Uterus (tissue), 4 donors: Measurements from ENCODE around the gene MAP3K4. TPM values are rescaled to one million over a fixed set of nuclear protein-coding genes. Genes with fewer than 3 reads are reported as not detected.
"Not testable (repeated sequence)": the region's sequence is repeated elsewhere in the genome, so short reads cannot be mapped to it uniquely, and the experiment has no call there.

Source experiments
- DNase-seq, 2 donors: peaks; one replicate each; pipeline ENCODE4 v3.0.0-alpha.2; 2019 to 2020
- H3K27ac ChIP-seq, 2 donors: fragments of 200-600 bp; sonication (generic); 1 replicate in 1 of 2; 2 replicates in 1 of 2; pipeline ENCODE4 v1.5.1; 2016 to 2018
- H3K27me3 ChIP-seq, 2 donors: fragments of 200-600 bp; sonication (generic); one replicate each; pipeline ENCODE4 v1.5.1; 2018 to 2019; ENCODE audit warnings: control low read depth in 1 of 2
- H3K36me3 ChIP-seq, 2 donors: fragments of 200-600 bp; sonication (generic); one replicate each; pipeline ENCODE4 v1.5.1; 2019; ENCODE audit warnings: control low read depth in 1 of 2
- H3K4me1 ChIP-seq, 2 donors: fragments of 200-600 bp; sonication (generic); one replicate each; pipeline ENCODE4 v1.5.1; 2018 to 2019; ENCODE audit warnings: control low read depth in 1 of 2
- H3K4me3 ChIP-seq, 2 donors: fragments of 200-600 bp; sonication (generic); 1 replicate in 1 of 2; 2 replicates in 1 of 2; pipeline ENCODE4 v1.5.1; 2018 to 2019; ENCODE audit warnings: mild to moderate bottlenecking in 1 of 2
- H3K9me3 ChIP-seq, 2 donors: fragments of 200-600 bp; sonication (generic); one replicate each; pipeline ENCODE4 v1.5.1; 2019; ENCODE audit warnings: control low read depth in 1 of 2
- POLR2A ChIP-seq, 2 donors: fragments of 450-650 bp; IDR thresholded peaks; one replicate each; pipeline ENCODE4 v1.6.1; 2016; ENCODE audit warnings: antibody characterized with exemption in 2 of 2, mild to moderate bottlenecking in 1 of 2, moderate library complexity in 1 of 2
- intact Hi-C: fragments of 100-400 bp; cut with DNase I; formaldehyde crosslinking; loops from one replicate; pipeline ENCODE4 v1.15.1; 2023; ENCODE audit warnings: low total_unique reads
- total RNA-seq, 4 donors: library from RNA; depleted of rRNA in 3 of 4; stranded (reverse); fragments of >200 nt in 3 of 4; gene quantifications; one replicate each; pipeline versions ENCODE4 v1.1.0 to v1.2.4, GENCODE V29; 2014 to 2023
- TF ChIP-seq, protein P1 (sequence below), 4 experiments: fragments of 200-600 bp in 2 of 4; fragments of 450-650 bp in 2 of 4; sonication (generic) in 2 of 4; IDR thresholded peaks; one replicate each; pipeline ENCODE4 v1.5.1; 2016 to 2019; ENCODE audit warnings: antibody characterized with exemption in 4 of 4, mild to moderate bottlenecking in 2 of 4, moderate library complexity in 1 of 4
- donor health status: DM: yes; HTN: yes; CAD: no.

Gene MAP3K4
- total RNA-seq, 4 donors from 2014 or later: 24.1 to 82.9 (median 46.6) TPM

DNA sequence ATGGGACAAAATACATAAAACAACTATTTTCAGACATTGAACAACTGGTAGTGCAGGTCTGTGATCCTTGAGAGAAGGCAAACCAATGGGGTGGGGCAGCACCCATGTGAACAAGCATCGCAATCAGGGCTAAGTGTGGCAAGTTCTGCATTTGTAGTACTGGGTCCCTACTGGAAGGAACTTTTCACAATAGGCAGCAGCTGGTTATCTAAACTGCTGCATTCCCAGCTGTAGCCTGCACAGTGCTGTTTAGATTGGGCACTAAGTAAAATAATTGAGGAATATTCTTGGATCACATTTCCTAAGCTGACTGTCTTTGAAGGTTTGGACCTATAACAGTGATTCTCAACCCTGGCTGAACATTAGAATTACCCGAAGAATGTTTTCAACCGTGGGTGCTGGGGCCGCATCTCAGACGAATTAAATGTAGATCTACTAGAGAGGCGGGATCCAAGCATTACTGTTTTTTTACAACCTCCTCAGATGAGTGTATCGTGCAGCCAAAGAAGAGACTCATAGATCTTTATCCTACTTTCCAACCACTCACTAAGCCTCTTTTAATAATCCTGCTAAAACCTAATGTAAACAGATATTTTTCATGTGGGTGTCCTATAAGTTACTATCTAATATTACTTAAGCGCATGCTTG, 12.4 kb upstream of the MAP3K4 start:
- Histone ChIP-seq H3K27me3 (no peaks in the 10 kb centered on the region), H3K36me3 (no peaks in the 10 kb centered on the region), H3K9me3 (no peaks in the 10 kb centered on the region), H3K4me3 (no peak overlapping the region), H3K27ac (peak overlapping the region; percentile 56 to 81), H3K4me1 (peaks cover 7 to 8% of the 10 kb centered on the region in 2 donors)
- TF ChIP-seq, protein P1, sequence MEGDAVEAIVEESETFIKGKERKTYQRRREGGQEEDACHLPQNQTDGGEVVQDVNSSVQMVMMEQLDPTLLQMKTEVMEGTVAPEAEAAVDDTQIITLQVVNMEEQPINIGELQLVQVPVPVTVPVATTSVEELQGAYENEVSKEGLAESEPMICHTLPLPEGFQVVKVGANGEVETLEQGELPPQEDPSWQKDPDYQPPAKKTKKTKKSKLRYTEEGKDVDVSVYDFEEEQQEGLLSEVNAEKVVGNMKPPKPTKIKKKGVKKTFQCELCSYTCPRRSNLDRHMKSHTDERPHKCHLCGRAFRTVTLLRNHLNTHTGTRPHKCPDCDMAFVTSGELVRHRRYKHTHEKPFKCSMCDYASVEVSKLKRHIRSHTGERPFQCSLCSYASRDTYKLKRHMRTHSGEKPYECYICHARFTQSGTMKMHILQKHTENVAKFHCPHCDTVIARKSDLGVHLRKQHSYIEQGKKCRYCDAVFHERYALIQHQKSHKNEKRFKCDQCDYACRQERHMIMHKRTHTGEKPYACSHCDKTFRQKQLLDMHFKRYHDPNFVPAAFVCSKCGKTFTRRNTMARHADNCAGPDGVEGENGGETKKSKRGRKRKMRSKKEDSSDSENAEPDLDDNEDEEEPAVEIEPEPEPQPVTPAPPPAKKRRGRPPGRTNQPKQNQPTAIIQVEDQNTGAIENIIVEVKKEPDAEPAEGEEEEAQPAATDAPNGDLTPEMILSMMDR (IDR thresholded peaks at IDR 0.05): peak in 2 of 4 experiments; percentile 4 to 7
- no peak for TF ChIP-seq POLR2A (IDR thresholded peaks at IDR 0.05)
- intact Hi-C loops: no loop called here
- peak in 1 of 2 donors; percentile 20 for DNase-seq

DNA sequence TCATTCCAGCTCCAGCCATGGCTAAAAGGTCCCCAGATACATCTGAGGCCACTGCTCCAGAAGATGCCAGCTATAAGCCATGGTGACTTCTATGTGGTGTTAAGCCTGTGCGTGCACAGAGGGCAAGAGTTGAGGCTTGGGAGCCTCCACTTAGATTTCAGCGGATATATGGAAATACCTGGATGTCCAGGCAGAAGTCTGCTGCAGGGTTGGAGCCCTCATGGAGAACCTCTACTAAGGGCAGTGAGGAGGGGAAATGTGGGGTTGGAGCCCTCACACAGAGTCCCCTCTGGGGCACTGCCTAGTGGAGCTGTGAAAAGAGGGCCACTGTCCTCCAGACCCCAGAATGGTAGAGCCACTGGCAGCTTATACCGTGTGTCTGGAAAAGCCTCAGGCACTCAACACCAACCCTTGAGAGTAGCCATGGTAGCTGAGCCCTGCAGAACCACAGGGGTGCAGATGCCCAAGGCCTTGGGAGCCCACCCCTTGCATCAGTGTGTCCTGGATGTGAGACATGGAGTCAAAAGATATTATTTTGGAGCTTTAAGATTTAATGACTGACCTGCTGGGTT, 8.1 kb upstream of the MAP3K4 start:
- DNase-seq, H3K4me1 ChIP-seq, H3K27me3 ChIP-seq, H3K9me3 ChIP-seq, H3K4me3 ChIP-seq, H3K27ac ChIP-seq, intact Hi-C loops, H3K36me3 ChIP-seq: not testable (repeated sequence)

GRCh38 chr6:160986851-160987250, 4.7 kb upstream of the MAP3K4 start:
- DNase-seq: no peak
- H3K36me3 ChIP-seq: no peaks in the 10 kb centered on the region
- no peak overlapping the region for H3K4me3 ChIP-seq
- TF ChIP-seq POLR2A (IDR thresholded peaks at IDR 0.05): no peak
- TF ChIP-seq, protein P1 (IDR thresholded peaks at IDR 0.05): no peak
- H3K4me1 ChIP-seq: no peaks in the 10 kb centered on the region
- intact Hi-C loops: no loop called here
- H3K27ac ChIP-seq: no peak overlapping the region
- H3K9me3 ChIP-seq: no peaks in the 10 kb centered on the region
- no peaks in the 10 kb centered on the region for H3K27me3 ChIP-seq

- no peak for DNase-seq
- TF ChIP-seq POLR2A (IDR thresholded peaks at IDR 0.05): no peak
- TF ChIP-seq, protein P1 (IDR thresholded peaks at IDR 0.05): no peak
- H3K4me1 ChIP-seq: no peaks in the 10 kb centered on the region
- intact Hi-C loops: no loop called here
- no peak overlapping the region for H3K27ac ChIP-seq
- no peaks in the 10 kb centered on the region for H3K27me3 ChIP-seq
- H3K36me3 ChIP-seq: no peaks in the 10 kb centered on the region
- H3K9me3 ChIP-seq: no peaks in the 10 kb centered on the region
- H3K4me3 ChIP-seq: no peak overlapping the region
Observed at GRCh38 chr6:160987265-160987664, 4.3 kb upstream of the MAP3K4 start.

DNA sequence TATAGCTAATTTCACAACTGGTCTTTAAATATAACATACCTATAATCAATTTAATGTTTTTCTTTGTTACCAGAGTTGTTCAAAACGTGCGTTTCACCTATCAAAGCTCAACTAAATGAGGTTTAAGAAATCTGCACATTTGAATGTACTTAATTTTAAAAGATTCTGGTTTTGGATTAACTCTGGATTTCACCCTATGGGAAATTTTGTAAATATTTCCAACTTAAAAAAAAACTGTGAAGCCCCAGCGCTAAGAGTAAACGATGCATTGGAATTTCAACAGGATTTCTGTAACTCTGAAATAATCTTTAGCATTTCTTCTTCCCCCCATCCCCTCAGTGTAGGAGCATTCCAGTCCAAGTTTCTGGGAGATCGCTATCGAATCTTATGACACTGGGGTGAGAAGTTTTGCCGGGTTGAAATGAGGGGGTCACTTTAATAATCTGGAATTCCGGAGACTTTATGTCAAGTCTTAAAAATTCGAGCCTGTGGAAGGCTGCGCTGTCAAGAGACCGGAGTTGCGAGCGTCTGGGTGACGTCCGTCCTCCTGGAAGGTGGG, 643 bp upstream of the MAP3K4 start:
- H3K36me3 ChIP-seq: no peaks in the 10 kb centered on the region
- H3K27me3 ChIP-seq: no peaks in the 10 kb centered on the region
- intact Hi-C loops: loop anchor here (10.0 kb wide), 1 partner anchor 104 kb away; no protein-coding TSS in a partner anchor
- no peaks in the 10 kb centered on the region for H3K9me3 ChIP-seq
- no peak for DNase-seq
- no peaks in the 10 kb centered on the region for H3K4me1 ChIP-seq
- peak overlapping the region; percentile 94 to 96 for H3K27ac ChIP-seq
- TF ChIP-seq, protein P1 (IDR thresholded peaks at IDR 0.05): no peak
- no peak for TF ChIP-seq POLR2A (IDR thresholded peaks at IDR 0.05)
- H3K4me3 ChIP-seq: peak overlapping the region; percentile 97 to 98
